Keratinocyte (primary cell): ENCODE data around the gene KLHL22.

Experiments
- EZH2 ChIP-seq: IDR thresholded peaks from one replicate; pipeline ENCODE4 v1.6.1; 2012; ENCODE audit warnings: inconsistent platforms, mild to moderate bottlenecking, low read length, moderate library complexity
- TF ChIP-seq, protein P1 (sequence below), 3 experiments: IDR thresholded peaks in 1 of 3; conservative IDR thresholded peaks in 1 of 3; optimal IDR thresholded peaks in 1 of 3; 2 replicates in 2 of 3; 3 replicates in 1 of 3; pipeline versions ENCODE3 to v1.5.1; 2011; ENCODE audit warnings: low read length in 3 of 3, mild to moderate bottlenecking in 3 of 3, moderate library complexity in 2 of 3, control low read depth in 1 of 3, inconsistent platforms in 1 of 3; ENCODE audit not compliant: insufficient read depth in 2 of 3; ENCODE audit errors: extremely low read depth in 1 of 3

DNA sequence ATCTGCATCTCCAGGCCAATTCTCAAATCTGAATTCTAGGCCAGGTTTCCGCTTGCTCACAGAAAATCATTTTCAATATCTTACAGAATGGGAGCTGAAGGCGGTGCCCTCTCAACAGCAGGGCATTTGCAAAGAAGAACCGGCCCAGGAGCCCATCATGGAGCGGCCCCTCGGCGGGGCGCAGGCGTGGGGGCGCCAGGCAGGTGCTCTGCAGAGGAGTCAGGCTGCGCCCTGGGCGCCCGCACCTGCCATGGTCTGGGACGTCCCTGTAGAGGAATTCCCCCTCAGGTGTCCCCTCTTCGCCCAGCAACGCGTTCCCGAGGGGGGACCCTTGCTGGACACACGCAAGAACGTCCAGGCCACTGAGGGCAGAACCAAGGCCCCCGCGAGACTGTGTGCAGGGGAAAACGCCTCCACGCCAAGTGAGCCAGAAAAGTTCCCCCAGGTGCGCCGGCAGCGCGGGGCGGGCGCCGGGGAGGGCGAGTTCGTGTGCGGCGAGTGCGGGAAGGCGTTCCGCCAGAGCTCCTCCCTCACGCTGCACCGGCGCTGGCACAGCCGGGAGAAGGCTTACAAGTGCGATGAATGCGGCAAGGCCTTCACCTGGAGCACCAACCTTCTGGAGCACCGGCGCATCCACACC, 90.2 kb downstream of the KLHL22 start:
- TF ChIP-seq, protein P1, sequence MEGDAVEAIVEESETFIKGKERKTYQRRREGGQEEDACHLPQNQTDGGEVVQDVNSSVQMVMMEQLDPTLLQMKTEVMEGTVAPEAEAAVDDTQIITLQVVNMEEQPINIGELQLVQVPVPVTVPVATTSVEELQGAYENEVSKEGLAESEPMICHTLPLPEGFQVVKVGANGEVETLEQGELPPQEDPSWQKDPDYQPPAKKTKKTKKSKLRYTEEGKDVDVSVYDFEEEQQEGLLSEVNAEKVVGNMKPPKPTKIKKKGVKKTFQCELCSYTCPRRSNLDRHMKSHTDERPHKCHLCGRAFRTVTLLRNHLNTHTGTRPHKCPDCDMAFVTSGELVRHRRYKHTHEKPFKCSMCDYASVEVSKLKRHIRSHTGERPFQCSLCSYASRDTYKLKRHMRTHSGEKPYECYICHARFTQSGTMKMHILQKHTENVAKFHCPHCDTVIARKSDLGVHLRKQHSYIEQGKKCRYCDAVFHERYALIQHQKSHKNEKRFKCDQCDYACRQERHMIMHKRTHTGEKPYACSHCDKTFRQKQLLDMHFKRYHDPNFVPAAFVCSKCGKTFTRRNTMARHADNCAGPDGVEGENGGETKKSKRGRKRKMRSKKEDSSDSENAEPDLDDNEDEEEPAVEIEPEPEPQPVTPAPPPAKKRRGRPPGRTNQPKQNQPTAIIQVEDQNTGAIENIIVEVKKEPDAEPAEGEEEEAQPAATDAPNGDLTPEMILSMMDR (optimal IDR thresholded peaks at IDR 0.05 in 1 of 3, IDR thresholded peaks at IDR 0.05 in 1 of 3, conservative IDR thresholded peaks at IDR 0.05 in 1 of 3; ENCODE audit: extremely low read depth in 1 of 3, insufficient read depth in 2 of 3, low read length in 3 of 3): no peak
- TF ChIP-seq EZH2: no peak
